Peyer's patch (tissue), 4 donors: ENCODE results near the gene THBS3.

ENCODE experiments used
- CTCF ChIP-seq, 6 experiments: fragments of 450-650 bp in 4 of 6; fragments of 200-600 bp in 2 of 6; sonication (generic) in 1 of 6; IDR thresholded peaks; one replicate each; pipeline ENCODE4 v1.5.1; 2017 to 2019; ENCODE audit warnings: antibody characterized with exemption in 6 of 6, mild to moderate bottlenecking in 3 of 6, moderate library complexity in 1 of 6
- POLR2A ChIP-seq, 2 donors: fragments of 450-650 bp; IDR thresholded peaks; one replicate each; pipeline ENCODE4 v1.5.1; 2017; ENCODE audit warnings: antibody characterized with exemption in 2 of 2, mild to moderate bottlenecking in 2 of 2, moderate library complexity in 2 of 2

- TF ChIP-seq CTCF (IDR thresholded peaks at IDR 0.05) (no peak), POLR2A (IDR thresholded peaks at IDR 0.05) (no peak)
Measured at GRCh38 chr1:155250246-155250632, 42.5 kb upstream of the THBS3 start.
